HG02588 (cell line): ENCODE results near the gene HMGXB4.

ENCODE experiments used
- ATAC-seq: cut with Tn5 transposase; IDR thresholded peaks from one replicate; pipeline ENCODE4 v1.9.1; 2021; ENCODE audit warnings: mild to moderate bottlenecking, moderate library complexity; ENCODE audit not compliant: unreplicated experiment

HMGXB4 gene

GRCh38 chr22:35324762-35325161 is 67.5 kb downstream of the HMGXB4 start:
- ATAC-seq = no peak

GRCh38 chr22:35325209-35325608 is 67.9 kb downstream of the HMGXB4 start:
- ATAC-seq = no peak

GRCh38 chr22:35326854-35327562 is 69.7 kb downstream of the HMGXB4 start:
- ATAC-seq = no peak

DNA sequence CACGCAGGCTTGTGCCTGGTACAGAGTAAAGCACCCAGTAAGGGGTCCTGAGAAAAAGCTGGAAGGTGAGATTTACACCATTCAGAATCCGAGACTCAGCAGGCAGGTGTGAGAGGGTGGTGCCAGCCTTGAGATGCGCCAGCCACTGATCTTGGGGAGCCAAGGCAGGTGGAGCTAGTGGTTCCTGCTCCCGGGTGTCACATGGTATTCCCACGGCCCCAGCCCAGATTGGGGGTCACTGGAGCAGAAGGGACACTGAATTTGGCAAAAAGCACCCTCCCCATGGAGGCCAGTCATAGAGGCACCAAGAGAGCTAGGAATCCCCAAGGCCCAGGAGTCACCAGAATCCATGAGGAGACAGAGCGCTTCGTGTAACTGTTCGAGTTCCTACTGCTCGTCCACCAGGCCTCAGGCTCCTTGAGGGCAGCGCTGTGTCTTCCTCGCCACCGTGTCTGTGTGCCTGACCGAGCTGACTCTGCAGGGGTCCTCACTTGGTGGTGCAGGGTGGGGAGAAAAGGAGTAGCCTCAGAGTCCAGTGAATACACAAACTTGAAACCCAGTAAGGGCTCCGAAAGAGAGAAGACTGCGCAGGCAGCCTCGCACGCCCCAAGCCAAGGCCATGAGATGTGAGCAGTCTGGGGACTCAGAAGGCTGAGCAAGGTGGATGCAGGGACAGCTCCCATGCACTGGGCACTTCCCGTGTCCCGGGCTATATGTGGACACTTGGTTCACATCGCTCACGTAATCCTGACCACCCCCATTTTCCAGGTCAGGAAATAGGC is 70.6 kb downstream of the HMGXB4 start:
- no peak for ATAC-seq

DNA sequence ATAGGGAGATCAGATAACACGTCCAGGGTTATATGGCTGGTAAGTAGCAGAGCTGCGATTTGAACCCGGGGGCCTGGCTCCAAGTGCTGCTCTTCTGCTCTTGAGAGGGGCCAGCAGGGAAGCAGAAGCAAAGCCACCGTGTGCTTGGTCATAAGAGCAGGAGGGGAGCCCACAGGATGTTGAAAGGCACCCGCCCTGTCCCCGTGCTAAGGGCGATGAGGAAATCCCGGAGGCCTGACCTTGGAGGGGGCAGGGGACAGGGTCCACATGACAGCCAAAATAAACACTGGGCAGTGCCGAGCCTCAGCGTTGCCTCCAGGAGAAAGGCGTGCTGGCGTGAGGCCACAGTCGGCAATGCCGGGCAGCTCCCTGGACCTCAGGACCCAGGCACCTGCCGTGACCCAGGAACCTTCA is 71.2 kb downstream of the HMGXB4 start:
- ATAC-seq = no peak

DNA sequence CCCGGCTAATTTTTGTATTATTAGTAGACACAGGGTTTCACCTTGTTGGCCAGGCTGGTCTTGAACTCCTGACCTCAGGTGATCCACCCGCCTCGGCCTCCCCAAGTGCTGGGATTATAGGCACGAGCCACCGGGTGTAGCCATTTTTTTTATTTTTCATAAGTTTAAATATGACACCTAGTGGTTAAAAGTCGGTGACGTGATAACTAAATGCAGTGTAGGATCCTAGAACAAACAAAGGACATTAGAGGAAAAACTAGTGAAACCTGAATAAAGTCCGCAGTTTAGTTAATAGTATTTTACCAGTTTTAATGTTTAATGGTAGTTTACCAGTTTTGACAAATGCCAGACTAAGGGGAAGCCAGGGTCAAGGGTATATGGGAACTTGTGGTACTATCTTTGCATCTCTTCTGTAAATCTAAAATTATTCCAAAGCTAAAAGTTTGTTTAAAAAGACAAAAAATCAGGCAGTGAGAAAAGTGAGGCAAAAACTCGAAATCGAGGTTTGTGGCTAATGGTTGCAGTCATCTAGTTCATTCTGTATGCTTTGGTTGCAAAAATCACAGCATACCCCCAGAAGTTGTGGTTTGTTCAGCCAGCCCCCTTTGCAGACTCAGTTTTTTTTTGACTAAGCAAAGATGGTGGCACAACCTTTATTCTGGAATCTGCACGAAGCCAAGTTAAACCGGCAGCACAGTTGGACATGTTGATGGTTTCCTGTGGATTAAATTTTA is 72.0 kb downstream of the HMGXB4 start:
- no peak for ATAC-seq

DNA sequence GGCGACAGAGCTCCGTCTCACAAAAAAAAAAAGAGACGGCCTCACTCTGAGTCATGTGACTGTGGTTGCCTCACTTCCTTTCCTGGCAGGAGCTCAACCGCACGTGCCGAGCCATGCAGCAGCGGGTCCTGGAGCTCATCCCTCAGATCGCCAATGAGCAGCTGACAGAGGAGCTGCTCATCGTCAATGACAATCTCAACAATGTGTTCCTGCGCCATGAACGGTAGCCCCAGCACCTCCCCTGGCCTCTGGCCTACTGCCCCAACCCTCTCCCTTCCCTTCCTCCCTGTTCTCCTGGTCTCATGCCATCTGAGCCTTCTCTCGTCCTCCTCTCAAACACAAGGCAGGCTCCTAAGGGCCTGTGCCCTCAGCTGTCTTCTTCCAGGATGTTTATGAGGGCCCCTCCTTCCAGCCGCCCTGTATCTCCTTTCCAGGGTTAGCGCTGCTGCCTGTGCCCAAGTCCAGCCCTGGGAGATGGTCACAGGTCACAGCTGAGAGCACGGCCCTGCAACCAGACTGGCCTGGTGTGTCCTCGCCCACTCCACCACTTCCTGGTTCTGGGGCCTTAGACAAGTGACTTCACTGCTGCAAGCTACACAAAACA is 73.1 kb downstream of the HMGXB4 start:
- ATAC-seq = no peak

- no peak for ATAC-seq
These were observed 75.0 kb downstream of the HMGXB4 start for GRCh38 chr22:35332278-35332677.

- ATAC-seq = no peak
These were observed 75.9 kb downstream of the HMGXB4 start for GRCh38 chr22:35333220-35333619.

DNA sequence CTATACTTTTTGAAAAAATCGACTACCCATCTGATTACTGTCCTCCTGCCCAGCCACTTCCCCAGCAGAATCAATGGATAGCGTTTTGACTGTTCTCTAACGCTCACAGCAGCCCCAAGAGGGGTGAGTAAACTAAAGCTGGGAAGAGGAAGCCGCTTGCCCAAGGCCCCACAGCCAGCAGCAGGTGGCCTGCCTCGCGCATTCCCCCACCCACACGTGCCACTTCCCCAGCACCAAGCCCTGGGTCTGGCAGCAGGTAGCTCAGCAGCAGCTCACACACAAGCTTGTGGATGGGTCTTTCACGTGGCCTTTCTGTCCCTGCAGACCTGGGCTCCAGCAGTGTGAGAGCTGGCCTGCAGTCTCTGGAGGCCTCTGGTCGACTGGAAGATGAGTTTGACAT is 76.7 kb downstream of the HMGXB4 start:
- ATAC-seq = no peak

DNA sequence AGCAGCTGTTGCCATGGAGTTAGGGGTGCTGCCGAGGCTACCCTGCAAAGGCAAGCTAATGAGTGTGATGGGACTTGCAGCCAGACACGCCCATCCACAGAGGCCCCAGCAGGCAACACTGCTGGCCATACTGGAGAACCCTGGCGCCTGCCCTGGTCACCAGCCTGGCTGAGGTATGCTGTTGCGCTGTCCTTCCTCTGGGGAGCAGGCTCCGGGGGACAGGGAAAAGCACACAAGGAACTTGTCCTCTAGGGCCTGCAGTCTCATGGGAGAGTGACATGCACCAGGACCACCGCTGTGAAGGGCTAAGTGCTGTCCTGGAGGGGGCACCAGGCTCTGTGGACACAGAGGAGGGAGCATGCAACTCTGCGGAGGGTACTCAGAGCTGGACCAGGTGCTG is 78.2 kb downstream of the HMGXB4 start:
- ATAC-seq = no peak

GRCh38 chr22:35335936-35336781 is 78.9 kb downstream of the HMGXB4 start:
- ATAC-seq = no peak

DNA sequence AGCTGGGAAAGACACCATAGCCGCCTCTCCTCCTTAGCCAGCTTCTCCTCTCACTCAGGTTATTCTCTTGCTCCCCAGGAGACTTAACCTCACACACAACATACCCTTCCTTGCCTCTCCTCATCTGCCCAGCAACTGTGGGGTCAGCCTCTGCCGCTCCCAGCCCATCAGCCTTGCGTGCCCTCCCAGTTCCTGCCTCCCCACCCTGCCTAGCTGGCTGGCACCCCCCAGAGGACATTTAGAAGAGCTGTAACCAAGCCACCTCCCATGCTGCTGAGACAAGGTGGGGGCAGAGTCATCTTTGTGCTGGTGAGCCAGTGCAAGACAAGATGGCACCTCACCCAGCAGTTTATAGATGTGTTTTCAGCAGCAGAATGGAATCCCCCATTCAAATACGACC is 80.6 kb downstream of the HMGXB4 start:
- ATAC-seq = no peak

- no peak for ATAC-seq
These were observed 84.0 kb downstream of the HMGXB4 start for GRCh38 chr22:35341090-35341874.

DNA sequence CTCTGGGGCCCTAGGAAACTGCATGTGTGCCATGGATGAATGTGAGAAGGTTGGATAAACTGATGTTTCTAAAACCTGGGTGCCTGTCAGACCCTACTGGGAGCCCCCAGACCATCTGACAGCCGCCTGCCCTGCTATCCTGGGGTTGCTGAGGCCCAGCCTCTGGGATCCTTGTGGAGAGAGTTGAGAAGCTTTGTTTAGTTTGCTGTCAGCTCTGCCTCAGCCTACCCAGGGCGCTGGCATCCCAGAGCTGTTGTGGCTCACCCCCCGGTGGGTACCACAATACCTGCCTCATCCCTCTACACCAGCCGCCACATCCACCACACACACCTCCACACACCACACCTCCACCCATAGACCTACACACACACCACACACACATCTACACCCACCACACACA is 85.1 kb downstream of the HMGXB4 start:
- no peak for ATAC-seq

GRCh38 chr22:35343664-35344550 is 86.6 kb downstream of the HMGXB4 start:
- no peak for ATAC-seq

DNA sequence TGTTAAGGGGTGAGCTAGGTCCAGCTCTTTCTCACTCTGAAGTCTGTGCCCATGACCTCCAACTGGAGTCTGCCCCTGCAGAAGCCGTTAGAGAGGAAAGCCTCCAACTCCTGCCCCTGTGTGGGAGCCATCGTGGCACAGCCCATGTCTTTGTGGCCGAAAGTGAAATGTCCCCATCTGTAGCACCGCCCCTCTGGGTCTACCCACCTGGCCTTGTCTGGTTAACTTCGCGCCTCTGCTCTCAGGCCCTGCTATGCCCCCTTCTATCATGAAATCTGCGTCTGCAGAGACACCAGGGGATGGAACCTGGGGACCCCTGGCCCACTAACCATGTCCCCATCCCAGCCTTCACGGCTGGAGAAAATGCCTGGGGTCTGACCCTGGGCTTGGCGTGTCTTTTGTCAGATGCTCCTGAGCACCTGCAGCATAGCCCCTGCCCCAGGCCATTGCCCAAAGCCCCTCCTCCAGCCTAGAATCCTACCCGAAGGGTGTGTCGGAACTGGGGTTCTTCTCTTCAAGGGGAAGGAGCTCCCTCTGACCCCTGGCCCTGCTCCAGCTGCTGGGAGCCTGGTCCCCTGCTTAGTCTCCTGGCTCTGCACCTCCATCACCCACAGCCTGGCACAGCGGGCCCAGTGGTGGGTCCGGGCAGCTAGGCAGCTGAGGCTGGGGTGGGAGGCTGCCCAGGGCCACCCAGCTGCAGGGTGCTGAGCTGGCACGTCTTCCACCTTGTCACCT is 87.8 kb downstream of the HMGXB4 start:
- no peak for ATAC-seq
